AG09309 (cell line): ENCODE data around the gene NOB1.
"Not testable (repeated sequence)": the region's sequence is repeated elsewhere in the genome, so short reads cannot be mapped to it uniquely, and the experiment has no call there.

Source experiments
- DNase-seq: peaks from one replicate; pipeline ENCODE4 v3.0.0-alpha.2; 2010; ENCODE audit warnings: low read depth
- H3K4me3 ChIP-seq: 2 replicates; pipeline ENCODE4 v1.5.1; 2011; ENCODE audit warnings: mild to moderate bottlenecking, low read depth, low read length, moderate library complexity; ENCODE audit not compliant: control insufficient read depth
- TF ChIP-seq, protein P1 (sequence below): IDR thresholded peaks from 2 replicates; pipeline ENCODE4 v1.5.1; 2011; ENCODE audit warnings: mild to moderate bottlenecking, low read depth, low read length, inconsistent platforms; ENCODE audit not compliant: insufficient read depth, control insufficient read depth; ENCODE audit errors: missing control alignments

Gene NOB1

DNA sequence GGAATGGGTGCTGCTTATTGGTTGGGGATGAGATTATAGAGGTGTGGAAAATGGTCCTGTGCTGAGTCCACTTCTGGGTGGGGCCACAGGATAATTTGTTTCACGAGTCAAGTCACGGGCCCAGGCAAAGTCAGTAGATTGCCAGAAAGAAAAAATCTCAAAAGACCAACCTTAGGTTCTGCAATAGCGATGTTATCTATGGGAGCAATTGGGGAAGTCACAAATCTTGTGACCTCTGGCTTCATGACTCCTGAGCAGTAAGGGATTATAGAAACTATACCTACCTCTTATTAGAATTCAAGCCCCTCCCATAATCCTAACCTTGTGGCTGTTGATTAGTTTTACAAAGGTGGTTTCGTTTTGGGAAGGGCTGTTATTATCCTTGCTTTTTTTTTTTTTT lies 38.8 kb upstream of the NOB1 start:
- no peak overlapping the region for H3K4me3 ChIP-seq
- TF ChIP-seq, protein P1, sequence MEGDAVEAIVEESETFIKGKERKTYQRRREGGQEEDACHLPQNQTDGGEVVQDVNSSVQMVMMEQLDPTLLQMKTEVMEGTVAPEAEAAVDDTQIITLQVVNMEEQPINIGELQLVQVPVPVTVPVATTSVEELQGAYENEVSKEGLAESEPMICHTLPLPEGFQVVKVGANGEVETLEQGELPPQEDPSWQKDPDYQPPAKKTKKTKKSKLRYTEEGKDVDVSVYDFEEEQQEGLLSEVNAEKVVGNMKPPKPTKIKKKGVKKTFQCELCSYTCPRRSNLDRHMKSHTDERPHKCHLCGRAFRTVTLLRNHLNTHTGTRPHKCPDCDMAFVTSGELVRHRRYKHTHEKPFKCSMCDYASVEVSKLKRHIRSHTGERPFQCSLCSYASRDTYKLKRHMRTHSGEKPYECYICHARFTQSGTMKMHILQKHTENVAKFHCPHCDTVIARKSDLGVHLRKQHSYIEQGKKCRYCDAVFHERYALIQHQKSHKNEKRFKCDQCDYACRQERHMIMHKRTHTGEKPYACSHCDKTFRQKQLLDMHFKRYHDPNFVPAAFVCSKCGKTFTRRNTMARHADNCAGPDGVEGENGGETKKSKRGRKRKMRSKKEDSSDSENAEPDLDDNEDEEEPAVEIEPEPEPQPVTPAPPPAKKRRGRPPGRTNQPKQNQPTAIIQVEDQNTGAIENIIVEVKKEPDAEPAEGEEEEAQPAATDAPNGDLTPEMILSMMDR, result no peak
- DNase-seq, result no peak

GRCh38 chr16:69791391-69791847 lies 36.7 kb upstream of the NOB1 start:
- H3K4me3 ChIP-seq, DNase-seq: not testable (repeated sequence)

- no peak overlapping the region for H3K4me3 ChIP-seq
- TF ChIP-seq, protein P1, result no peak
- no peak for DNase-seq
Observed at GRCh38 chr16:69787883-69788282, 33.2 kb upstream of the NOB1 start.

- no peak for DNase-seq
- H3K4me3 ChIP-seq, result no peak overlapping the region
- TF ChIP-seq, protein P1, result no peak
Observed at GRCh38 chr16:69784586-69784985, 29.9 kb upstream of the NOB1 start.

- TF ChIP-seq, protein P1, result no peak
- H3K4me3 ChIP-seq, result no peak overlapping the region
- no peak for DNase-seq
Observed at GRCh38 chr16:69781118-69781517, 26.4 kb upstream of the NOB1 start.

- DNase-seq, result no peak
- no peak overlapping the region for H3K4me3 ChIP-seq
- TF ChIP-seq, protein P1, result no peak
Observed at GRCh38 chr16:69779724-69780123, 25.0 kb upstream of the NOB1 start.

GRCh38 chr16:69775563-69775962 lies 20.8 kb upstream of the NOB1 start:
- TF ChIP-seq, protein P1, result no peak
- no peak for DNase-seq
- H3K4me3 ChIP-seq, result no peak overlapping the region
